ENCODE results near the gene FOXD4. TPM values are rescaled to one million over a fixed set of nuclear protein-coding genes. Genes with fewer than 3 reads are reported as not detected.
A peak's percentile ranks its signal among the peaks of the same experiment; 100 is the strongest.
"Not testable (repeated sequence)": the region's sequence is repeated elsewhere in the genome, so short reads cannot be mapped to it uniquely, and the experiment has no call there.

Gene FOXD4
- total RNA-seq, 1 experiment from 2014 or later, result 0.80 TPM

GRCh38 chr9:108742-109495 is 9.3 kb downstream of the FOXD4 start:
- H3K27me3 ChIP-seq (ENCODE audit: low read length); H2AFZ ChIP-seq (ENCODE audit: low read length); BruUV-seq (replicated peaks); CTCF ChIA-PET; H3K4me2 ChIP-seq (ENCODE audit: low read length); H3K36me3 ChIP-seq (ENCODE audit: low read depth, low read length); DNase-seq; H3K9me2 ChIP-seq (replicated peaks; ENCODE audit: low read length); H3F3A ChIP-seq (ENCODE audit: low read length, unreplicated experiment); intact Hi-C loops (cut with micrococcal nuclease); POLR2A ChIA-PET (ENCODE audit: unreplicated experiment); H3K4me3 ChIP-seq (ENCODE audit: low read length); H3K9me3 ChIP-seq (ENCODE audit: low read length); H3K4me1 ChIP-seq (ENCODE audit: insufficient read depth, low read length); H3K27ac ChIP-seq (ENCODE audit: low read length); H3K79me2 ChIP-seq (ENCODE audit: low read length); H4K20me1 ChIP-seq (ENCODE audit: low read length); H3K9ac ChIP-seq (ENCODE audit: low read length); ATAC-seq: not testable (repeated sequence)

- CTCF ChIA-PET, result not testable (repeated sequence)
Observed at GRCh38 chr9:105991-106390, 12.2 kb downstream of the FOXD4 start.

GRCh38 chr9:100430-100829 is 17.8 kb downstream of the FOXD4 start:
- H3K79me2 ChIP-seq (ENCODE audit: low read length); DNase-seq; H3F3A ChIP-seq (ENCODE audit: low read length, unreplicated experiment); H3K9me3 ChIP-seq (ENCODE audit: low read length); H3K27me3 ChIP-seq (ENCODE audit: low read length); H2AFZ ChIP-seq (ENCODE audit: low read length); H3K4me2 ChIP-seq (ENCODE audit: low read length); H3K4me1 ChIP-seq (ENCODE audit: insufficient read depth, low read length); intact Hi-C loops (cut with micrococcal nuclease); H3K9me2 ChIP-seq (replicated peaks; ENCODE audit: low read length); H3K4me3 ChIP-seq (ENCODE audit: low read length); H3K9ac ChIP-seq (ENCODE audit: low read length); ATAC-seq; H3K36me3 ChIP-seq (ENCODE audit: low read depth, low read length); H3K27ac ChIP-seq (ENCODE audit: low read length); CTCF ChIA-PET; POLR2A ChIA-PET (ENCODE audit: unreplicated experiment); BruUV-seq (replicated peaks); H4K20me1 ChIP-seq (ENCODE audit: low read length): not testable (repeated sequence)

More at GRCh38 chr9:105991-106390, 12.2 kb downstream of the FOXD4 start:
- H3K4me1 ChIP-seq (ENCODE audit: insufficient read depth, low read length); POLR2A ChIA-PET (ENCODE audit: unreplicated experiment); H3K9me2 ChIP-seq (replicated peaks; ENCODE audit: low read length); intact Hi-C loops (cut with micrococcal nuclease); DNase-seq; BruUV-seq (replicated peaks); H3K27me3 ChIP-seq (ENCODE audit: low read length); H3F3A ChIP-seq (ENCODE audit: low read length, unreplicated experiment); H3K79me2 ChIP-seq (ENCODE audit: low read length); H2AFZ ChIP-seq (ENCODE audit: low read length); H3K9me3 ChIP-seq (ENCODE audit: low read length); H3K27ac ChIP-seq (ENCODE audit: low read length); H4K20me1 ChIP-seq (ENCODE audit: low read length); H3K4me3 ChIP-seq (ENCODE audit: low read length); ATAC-seq; H3K36me3 ChIP-seq (ENCODE audit: low read depth, low read length); H3K9ac ChIP-seq (ENCODE audit: low read length); H3K4me2 ChIP-seq (ENCODE audit: low read length): not testable (repeated sequence)

GRCh38 chr9:99867-100266 is 18.4 kb downstream of the FOXD4 start:
- ATAC-seq; intact Hi-C loops (cut with micrococcal nuclease); BruUV-seq (replicated peaks); H2AFZ ChIP-seq (ENCODE audit: low read length); H4K20me1 ChIP-seq (ENCODE audit: low read length); H3F3A ChIP-seq (ENCODE audit: low read length, unreplicated experiment); H3K4me2 ChIP-seq (ENCODE audit: low read length); H3K4me3 ChIP-seq (ENCODE audit: low read length); H3K9me3 ChIP-seq (ENCODE audit: low read length); H3K9ac ChIP-seq (ENCODE audit: low read length); H3K27me3 ChIP-seq (ENCODE audit: low read length); H3K4me1 ChIP-seq (ENCODE audit: insufficient read depth, low read length); CTCF ChIA-PET; DNase-seq; H3K9me2 ChIP-seq (replicated peaks; ENCODE audit: low read length); H3K36me3 ChIP-seq (ENCODE audit: low read depth, low read length); H3K27ac ChIP-seq (ENCODE audit: low read length); POLR2A ChIA-PET (ENCODE audit: unreplicated experiment); H3K79me2 ChIP-seq (ENCODE audit: low read length): not testable (repeated sequence)

- H3K79me2 ChIP-seq (ENCODE audit: low read length); CTCF ChIA-PET; intact Hi-C loops (cut with micrococcal nuclease); ATAC-seq; H3K9me2 ChIP-seq (replicated peaks; ENCODE audit: low read length); H3K9me3 ChIP-seq (ENCODE audit: low read length); H3K4me3 ChIP-seq (ENCODE audit: low read length); H3F3A ChIP-seq (ENCODE audit: low read length, unreplicated experiment); H3K4me2 ChIP-seq (ENCODE audit: low read length); BruUV-seq (replicated peaks); H3K27me3 ChIP-seq (ENCODE audit: low read length); H4K20me1 ChIP-seq (ENCODE audit: low read length); DNase-seq; POLR2A ChIA-PET (ENCODE audit: unreplicated experiment); H2AFZ ChIP-seq (ENCODE audit: low read length); H3K27ac ChIP-seq (ENCODE audit: low read length); H3K4me1 ChIP-seq (ENCODE audit: insufficient read depth, low read length); H3K9ac ChIP-seq (ENCODE audit: low read length); H3K36me3 ChIP-seq (ENCODE audit: low read depth, low read length): not testable (repeated sequence)
Observed at GRCh38 chr9:98775-99174, 19.4 kb downstream of the FOXD4 start.

- DNase-seq; H3K9ac ChIP-seq (ENCODE audit: low read length); BruUV-seq (replicated peaks); H3K4me2 ChIP-seq (ENCODE audit: low read length); H3K36me3 ChIP-seq (ENCODE audit: low read depth, low read length); H4K20me1 ChIP-seq (ENCODE audit: low read length); H3K27ac ChIP-seq (ENCODE audit: low read length); H3K4me3 ChIP-seq (ENCODE audit: low read length); intact Hi-C loops (cut with micrococcal nuclease); H3K27me3 ChIP-seq (ENCODE audit: low read length); ATAC-seq; H3K9me2 ChIP-seq (replicated peaks; ENCODE audit: low read length); H3K9me3 ChIP-seq (ENCODE audit: low read length); H3K4me1 ChIP-seq (ENCODE audit: insufficient read depth, low read length); CTCF ChIA-PET; H2AFZ ChIP-seq (ENCODE audit: low read length); H3F3A ChIP-seq (ENCODE audit: low read length, unreplicated experiment); POLR2A ChIA-PET (ENCODE audit: unreplicated experiment); H3K79me2 ChIP-seq (ENCODE audit: low read length): not testable (repeated sequence)
Observed at GRCh38 chr9:94992-95391, 23.2 kb downstream of the FOXD4 start.

- H3K79me2 ChIP-seq (ENCODE audit: low read length); BruUV-seq (replicated peaks); H3K4me1 ChIP-seq (ENCODE audit: insufficient read depth, low read length); POLR2A ChIA-PET (ENCODE audit: unreplicated experiment); H3K9me2 ChIP-seq (replicated peaks; ENCODE audit: low read length); H4K20me1 ChIP-seq (ENCODE audit: low read length); H3K4me3 ChIP-seq (ENCODE audit: low read length); H3K27ac ChIP-seq (ENCODE audit: low read length); H3F3A ChIP-seq (ENCODE audit: low read length, unreplicated experiment); CTCF ChIA-PET; H3K27me3 ChIP-seq (ENCODE audit: low read length); H2AFZ ChIP-seq (ENCODE audit: low read length); DNase-seq; H3K36me3 ChIP-seq (ENCODE audit: low read depth, low read length); H3K4me2 ChIP-seq (ENCODE audit: low read length); intact Hi-C loops (cut with micrococcal nuclease); H3K9ac ChIP-seq (ENCODE audit: low read length); H3K9me3 ChIP-seq (ENCODE audit: low read length): not testable (repeated sequence)
- ATAC-seq, result peak; percentile 55
Observed at GRCh38 chr9:94323-94722, 23.9 kb downstream of the FOXD4 start.
